K562 (cell line): ENCODE data around the gene POLE2. TPM values are rescaled to one million over a fixed set of nuclear protein-coding genes. Genes with fewer than 3 reads are reported as not detected.

Experiments
- ATF6 ChIP-seq: sonication (generic); formaldehyde crosslinking; IDR thresholded peaks from 2 replicates; pipeline ENCODE4 v1.4.0; 2020; ENCODE audit warnings: mild to moderate bottlenecking, missing genetic modification reagents
- BMI1 ChIP-seq: fragments of 150-350 bp; IDR thresholded peaks from 2 replicates; pipeline ENCODE4 v1.6.1; 2014; ENCODE audit warnings: low read length
- DIDO1 ChIP-seq: fragments of 450-650 bp; IDR thresholded peaks from 2 replicates; pipeline ENCODE4 v1.6.1; 2016; ENCODE audit warnings: low read depth, missing biosample characterization, missing genetic modification characterization
- EWSR1 ChIP-seq: fragments of 450-650 bp; IDR thresholded peaks from 2 replicates; pipeline ENCODE4 v1.6.1; 2018; ENCODE audit warnings: borderline replicate concordance, mild to moderate bottlenecking, low read depth, moderate library complexity; ENCODE audit not compliant: partially characterized antibody
- HLTF ChIP-seq: fragments of 450-650 bp; IDR thresholded peaks from 2 replicates; pipeline ENCODE4 v1.6.1; 2016
- L3MBTL2 ChIP-seq: fragments of 450-650 bp; IDR thresholded peaks from 2 replicates; pipeline ENCODE4 v1.6.1; 2016; ENCODE audit warnings: mild to moderate bottlenecking, moderate library complexity
- MECOM ChIP-seq: fragments of 250-450 bp; sonication (Bioruptor Pico); IDR thresholded peaks from 2 replicates; pipeline ENCODE4 v1.8.0; 2022; ENCODE audit warnings: inconsistent platforms
- MED1 ChIP-seq: sonication (generic); formaldehyde crosslinking; IDR thresholded peaks from 2 replicates; pipeline ENCODE4 v1.8.1; 2023; ENCODE audit warnings: missing genetic modification reagents, borderline replicate concordance
- MXI1 ChIP-seq: IDR thresholded peaks from 2 replicates; pipeline ENCODE4 v1.6.1; 2011; ENCODE audit warnings: low read depth, mild to moderate bottlenecking, improper control_type of control experiment, low read length
- NCOA1 ChIP-seq: fragments of 450-650 bp; IDR thresholded peaks from 2 replicates; pipeline ENCODE4 v1.6.1; 2016; ENCODE audit warnings: low read depth
- NFATC3 ChIP-seq: fragments of 450-650 bp; IDR thresholded peaks from 2 replicates; pipeline ENCODE4 v1.6.1; 2017; ENCODE audit warnings: mild to moderate bottlenecking
- PURB ChIP-seq: sonication (generic); formaldehyde crosslinking; IDR thresholded peaks from 2 replicates; pipeline ENCODE4 v1.9.0; 2021; ENCODE audit warnings: low read depth, mild to moderate bottlenecking, missing genetic modification reagents
- SFPQ ChIP-seq: fragments of 200-400 bp; formaldehyde crosslinking; IDR thresholded peaks from 2 replicates; pipeline ENCODE4 v1.6.1; 2017; ENCODE audit warnings: mild to moderate bottlenecking, low read depth, low read length, moderate library complexity
- SNRNP70 ChIP-seq: fragments of 200-400 bp; formaldehyde crosslinking; optimal IDR thresholded peaks from 2 replicates; pipeline ENCODE3; 2017; ENCODE audit warnings: low read depth, low read length
- ZNF384 ChIP-seq: IDR thresholded peaks from 2 replicates; pipeline ENCODE4 v1.6.1; 2012; ENCODE audit warnings: low read depth, low read length, improper control_type of control experiment
- ZNF589 ChIP-seq: fragments of 200-800 bp; sonication (Bioruptor generic); IDR thresholded peaks from 2 replicates; pipeline ENCODE4 v1.6.1; 2016; ENCODE audit warnings: low read depth, missing genetic modification characterization, missing compliant biosample characterization
- polyA plus RNA-seq, 8 experiments: library from polyadenylated mRNA; depleted of rRNA in 4 of 8; stranded (reverse) in 5 of 8; unstranded in 3 of 8; fragments of >200 nt; fragmentation: Nextera tagmentation in 2 of 8; fragmentation: Illumina TruSeq in 1 of 8; extraction: Ambion mirVana in 2 of 8; extraction: Trizol in 1 of 8; gene quantifications; 2 replicates each; pipeline versions ENCODE4 v1.2.1 to v1.2.3, GENCODE V29; 2011 to 2014; ENCODE audit warnings: inconsistent platforms in 1 of 8, missing spikeins in 1 of 8
- total RNA-seq, 7 experiments: library from RNA; depleted of rRNA in 6 of 7; stranded (reverse); fragments of >200 nt in 6 of 7; fragmentation: Illumina TruSeq in 2 of 7; extraction: Trizol in 2 of 7; gene quantifications; 2 replicates each; pipeline versions ENCODE4 v1.2.1 to v1.2.3, GENCODE V29; 2011 to 2021; ENCODE audit warnings: low replicate concordance in 1 of 7
- TF ChIP-seq, protein P1 (sequence below): fragments of 450-650 bp; IDR thresholded peaks from 2 replicates; pipeline ENCODE4 v1.6.1; 2016; ENCODE audit warnings: missing biosample characterization, missing genetic modification characterization
- TF ChIP-seq, protein P2 (sequence below): fragments of 450-650 bp; IDR thresholded peaks from one replicate; pipeline ENCODE4 v1.6.1; 2018; ENCODE audit warnings: mild to moderate bottlenecking, moderate library complexity; ENCODE audit not compliant: partially characterized antibody

POLE2 gene
- total and polyA plus RNA-seq, 9 of the 15 experiments (the other 6 are each of a cell fraction or from before 2014, with no cell fraction given): 30.7 to 78.4 (median 55.4) TPM

- TF ChIP-seq ATF6 (CRISPR knock-in tag) (0 out of 2 replicates have a peak, but pooled peaks have one; percentile 17), MXI1 (0 out of 2 replicates have a peak, but pooled peaks have one; percentile 3), EWSR1 (no peak), SFPQ (no peak), NFATC3 (no peak), DIDO1 (tag) (0 out of 2 replicates have a peak, but pooled peaks have one; percentile 33), MED1 (no peak), L3MBTL2 (peak; percentile 81), BMI1 (no peak), ZNF589 (CRISPR knock-in tag) (no peak), ZNF384 (no peak), HLTF (no peak), NCOA1 (no peak), PURB (CRISPR knock-in tag) (no peak), SNRNP70 (no peak), MECOM (CRISPR knock-in tag) (no peak)
- TF ChIP-seq, protein P1, sequence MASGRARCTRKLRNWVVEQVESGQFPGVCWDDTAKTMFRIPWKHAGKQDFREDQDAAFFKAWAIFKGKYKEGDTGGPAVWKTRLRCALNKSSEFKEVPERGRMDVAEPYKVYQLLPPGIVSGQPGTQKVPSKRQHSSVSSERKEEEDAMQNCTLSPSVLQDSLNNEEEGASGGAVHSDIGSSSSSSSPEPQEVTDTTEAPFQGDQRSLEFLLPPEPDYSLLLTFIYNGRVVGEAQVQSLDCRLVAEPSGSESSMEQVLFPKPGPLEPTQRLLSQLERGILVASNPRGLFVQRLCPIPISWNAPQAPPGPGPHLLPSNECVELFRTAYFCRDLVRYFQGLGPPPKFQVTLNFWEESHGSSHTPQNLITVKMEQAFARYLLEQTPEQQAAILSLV: no peak
- TF ChIP-seq, protein P2, sequence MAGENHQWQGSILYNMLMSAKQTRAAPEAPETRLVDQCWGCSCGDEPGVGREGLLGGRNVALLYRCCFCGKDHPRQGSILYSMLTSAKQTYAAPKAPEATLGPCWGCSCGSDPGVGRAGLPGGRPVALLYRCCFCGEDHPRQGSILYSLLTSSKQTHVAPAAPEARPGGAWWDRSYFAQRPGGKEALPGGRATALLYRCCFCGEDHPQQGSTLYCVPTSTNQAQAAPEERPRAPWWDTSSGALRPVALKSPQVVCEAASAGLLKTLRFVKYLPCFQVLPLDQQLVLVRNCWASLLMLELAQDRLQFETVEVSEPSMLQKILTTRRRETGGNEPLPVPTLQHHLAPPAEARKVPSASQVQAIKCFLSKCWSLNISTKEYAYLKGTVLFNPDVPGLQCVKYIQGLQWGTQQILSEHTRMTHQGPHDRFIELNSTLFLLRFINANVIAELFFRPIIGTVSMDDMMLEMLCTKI: no peak
Observed at GRCh38 chr14:49598485-49599300, 89.3 kb downstream of the POLE2 start, which contains the start of gene LRR1 (continued).
